Measurements from ENCODE around the gene EID2. TPM values are rescaled to one million over a fixed set of nuclear protein-coding genes. Genes with fewer than 3 reads are reported as not detected.

Gene EID2, protein sequence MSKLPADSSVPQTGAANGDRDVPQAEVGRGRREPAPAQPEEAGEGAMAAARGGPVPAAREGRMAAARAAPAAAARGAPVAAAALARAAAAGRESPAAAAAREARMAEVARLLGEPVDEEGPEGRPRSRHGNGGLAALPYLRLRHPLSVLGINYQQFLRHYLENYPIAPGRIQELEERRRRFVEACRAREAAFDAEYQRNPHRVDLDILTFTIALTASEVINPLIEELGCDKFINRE
- total RNA-seq (2022; extraction: Qiagen RNA extraction; ENCODE audit: low read depth) = 27.0 to 55.8 TPM (median 49.7 TPM) in 5 replicates

GRCh38 chr19:39539518-39540332 lies at the start of gene EID2:
EID2 (minus strand) TSS chr19:39540161; CDS start chr19:39540079, 82 bp downstream.

DNA sequence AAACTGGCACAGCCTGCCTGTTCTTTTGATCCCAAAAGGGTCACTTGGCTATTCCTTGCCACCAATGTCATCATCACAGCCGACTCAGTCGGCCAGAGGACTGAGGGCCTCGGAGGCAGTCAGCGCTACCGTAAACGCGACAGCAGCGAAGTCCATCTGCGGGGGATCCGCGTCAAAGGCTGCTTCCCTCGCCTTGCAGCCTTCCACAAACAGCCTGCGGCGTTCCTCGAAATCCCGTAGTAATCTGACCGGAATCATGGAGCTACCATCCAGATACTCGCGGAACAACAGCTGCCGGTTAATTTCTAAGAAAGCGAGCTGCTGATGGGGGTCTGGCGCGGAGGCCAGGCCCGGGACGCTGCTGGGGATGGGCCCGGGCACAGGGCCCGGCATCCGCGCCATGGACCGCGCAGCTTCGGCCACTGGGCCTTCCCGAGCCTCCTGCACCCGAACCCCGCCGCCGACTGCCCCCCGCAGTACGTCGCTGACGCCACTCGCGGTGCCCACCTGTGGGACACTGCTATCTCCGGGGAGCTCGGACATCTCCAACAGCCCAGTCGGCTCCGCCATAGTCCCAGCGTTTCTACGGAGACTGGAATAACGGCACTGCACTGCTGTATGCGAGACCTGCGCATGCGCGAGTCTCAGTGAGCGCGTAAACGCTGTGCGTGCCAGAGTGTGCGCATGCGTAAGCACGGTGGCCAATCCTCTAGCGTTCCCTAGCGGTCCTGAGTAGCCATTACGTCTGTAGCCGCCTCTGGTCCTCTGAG lies 7.5 kb downstream of the EID2 start, which contains the start of gene EID2B:
TSS of gene EID2B (minus strand) at position 620 of the 770 bp plus-strand sequence. CDS start at position 570, 50 bp downstream.

GRCh38 chr19:39514840-39515550 lies 25.0 kb downstream of the EID2 start, which contains the start of gene SELENOV:
SELENOV (plus strand) TSS chr19:39515139; CDS start chr19:39515213, 74 bp downstream.

DNA sequence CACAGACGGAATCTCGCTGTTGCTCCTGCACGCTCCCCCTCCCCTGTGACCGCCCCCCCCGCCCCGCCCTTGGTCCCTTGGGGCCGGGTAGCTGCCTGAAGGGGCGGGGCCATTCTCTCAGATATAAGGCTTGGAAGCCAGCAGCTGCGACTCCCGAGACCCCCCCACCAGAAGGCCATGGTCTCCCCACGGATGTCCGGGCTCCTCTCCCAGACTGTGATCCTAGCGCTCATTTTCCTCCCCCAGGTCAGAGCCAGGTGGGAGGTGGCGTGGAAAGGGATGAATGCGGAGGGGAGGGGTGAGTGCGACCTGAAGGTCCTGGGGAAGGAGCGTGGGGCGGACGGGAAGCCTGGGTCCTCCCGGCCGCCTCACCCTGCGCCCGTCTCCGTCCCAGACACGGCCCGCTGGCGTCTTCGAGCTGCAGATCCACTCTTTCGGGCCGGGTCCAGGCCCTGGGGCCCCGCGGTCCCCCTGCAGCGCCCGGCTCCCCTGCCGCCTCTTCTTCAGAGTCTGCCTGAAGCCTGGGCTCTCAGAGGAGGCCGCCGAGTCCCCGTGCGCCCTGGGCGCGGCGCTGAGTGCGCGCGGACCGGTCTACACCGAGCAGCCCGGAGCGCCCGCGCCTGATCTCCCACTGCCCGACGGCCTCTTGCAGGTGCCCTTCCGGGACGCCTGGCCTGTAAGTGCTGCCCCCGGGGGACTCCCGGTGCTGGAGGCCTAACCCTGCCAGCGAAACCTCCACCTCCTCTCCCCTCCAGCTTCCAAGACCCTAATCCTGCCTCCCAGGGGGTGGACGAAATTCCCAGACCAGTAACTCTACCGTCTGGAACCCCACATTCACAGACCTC lies 40.9 kb downstream of the EID2 start, which contains the start of gene DLL3:
TSS of gene DLL3 (plus strand) at position 150 of the 845 bp plus-strand sequence. CDS start at position 178, 28 bp downstream.

Other genes with a start within 250 kb of the EID2 start
- gene IFNL1, start 243.8 kb downstream of the EID2 start, total RNA-seq (2022; extraction: Qiagen RNA extraction; ENCODE audit: low read depth) = 0.23 to 0.28 TPM in 2 of 5 replicates, not detected in the others
- 8.1 to 13.5 TPM (median 12.4 TPM) in 5 replicates for gene LRFN1, start 219.3 kb downstream of the EID2 start, total RNA-seq (2022; extraction: Qiagen RNA extraction; ENCODE audit: low read depth)
- 0.66 to 0.81 TPM (median 0.67 TPM) in 3 of 5 replicates, not detected in the others for gene GMFG, start 204.1 kb downstream of the EID2 start, total RNA-seq (2022; extraction: Qiagen RNA extraction; ENCODE audit: low read depth)
- gene SAMD4B, start 197.7 kb downstream of the EID2 start, total RNA-seq (2022; extraction: Qiagen RNA extraction; ENCODE audit: low read depth) = 108 to 185 TPM (median 171 TPM) in 5 replicates
- gene PAF1, start 149.1 kb downstream of the EID2 start, total RNA-seq (2022; extraction: Qiagen RNA extraction; ENCODE audit: low read depth) = 67.3 to 78.0 TPM (median 73.7 TPM) in 5 replicates
- 59.2 to 65.9 TPM (median 63.2 TPM) in 5 replicates for gene MED29, start 148.8 kb downstream of the EID2 start, total RNA-seq (2022; extraction: Qiagen RNA extraction; ENCODE audit: low read depth)
- gene ZFP36, start 133.3 kb downstream of the EID2 start, total RNA-seq (2022; extraction: Qiagen RNA extraction; ENCODE audit: low read depth) = 57.1 to 99.4 TPM (median 73.3 TPM) in 5 replicates
- 38.2 to 63.9 TPM (median 46.0 TPM) in 5 replicates for gene PLEKHG2, start 127.5 kb downstream of the EID2 start, total RNA-seq (2022; extraction: Qiagen RNA extraction; ENCODE audit: low read depth)
- 6,019 to 7,343 TPM (median 7,191 TPM) in 5 replicates for gene RPS16, start 104.2 kb downstream of the EID2 start, total RNA-seq (2022; extraction: Qiagen RNA extraction; ENCODE audit: low read depth)
- 166 to 195 TPM (median 192 TPM) in 5 replicates for gene SUPT5H, start 94.6 kb downstream of the EID2 start, total RNA-seq (2022; extraction: Qiagen RNA extraction; ENCODE audit: low read depth)
- gene TIMM50, start 59.3 kb downstream of the EID2 start, total RNA-seq (2022; extraction: Qiagen RNA extraction; ENCODE audit: low read depth) = 173 to 236 TPM (median 217 TPM) in 5 replicates
- gene DLL3, start 41.2 kb downstream of the EID2 start, total RNA-seq (2022; extraction: Qiagen RNA extraction; ENCODE audit: low read depth) = 6.3 to 11.9 TPM (median 11.1 TPM) in 5 replicates
- not detected in 5 replicates for gene SELENOV, start 25.0 kb downstream of the EID2 start, total RNA-seq (2022; extraction: Qiagen RNA extraction; ENCODE audit: low read depth)
- gene EID2B, start 7.3 kb downstream of the EID2 start, total RNA-seq (2022; extraction: Qiagen RNA extraction; ENCODE audit: low read depth) = 8.0 to 10.9 TPM (median 9.2 TPM) in 5 replicates
- gene LGALS13, start 62.4 kb upstream of the EID2 start, total RNA-seq (2022; extraction: Qiagen RNA extraction; ENCODE audit: low read depth) = not detected in 5 replicates
- not detected in 5 replicates for gene LGALS16, start 115.8 kb upstream of the EID2 start, total RNA-seq (2022; extraction: Qiagen RNA extraction; ENCODE audit: low read depth)
- not detected in 5 replicates for gene LGALS14, start 164.3 kb upstream of the EID2 start, total RNA-seq (2022; extraction: Qiagen RNA extraction; ENCODE audit: low read depth)
- not detected in 5 replicates for gene CLC, start 197.9 kb upstream of the EID2 start, total RNA-seq (2022; extraction: Qiagen RNA extraction; ENCODE audit: low read depth)
- not detected in 5 replicates for gene LEUTX, start 238.7 kb upstream of the EID2 start, total RNA-seq (2022; extraction: Qiagen RNA extraction; ENCODE audit: low read depth)

Measured in A549 treated with RU486 at 1 μM for 4 hours (cell line).